ENCODE measurements around the gene DRGX.

DNA sequence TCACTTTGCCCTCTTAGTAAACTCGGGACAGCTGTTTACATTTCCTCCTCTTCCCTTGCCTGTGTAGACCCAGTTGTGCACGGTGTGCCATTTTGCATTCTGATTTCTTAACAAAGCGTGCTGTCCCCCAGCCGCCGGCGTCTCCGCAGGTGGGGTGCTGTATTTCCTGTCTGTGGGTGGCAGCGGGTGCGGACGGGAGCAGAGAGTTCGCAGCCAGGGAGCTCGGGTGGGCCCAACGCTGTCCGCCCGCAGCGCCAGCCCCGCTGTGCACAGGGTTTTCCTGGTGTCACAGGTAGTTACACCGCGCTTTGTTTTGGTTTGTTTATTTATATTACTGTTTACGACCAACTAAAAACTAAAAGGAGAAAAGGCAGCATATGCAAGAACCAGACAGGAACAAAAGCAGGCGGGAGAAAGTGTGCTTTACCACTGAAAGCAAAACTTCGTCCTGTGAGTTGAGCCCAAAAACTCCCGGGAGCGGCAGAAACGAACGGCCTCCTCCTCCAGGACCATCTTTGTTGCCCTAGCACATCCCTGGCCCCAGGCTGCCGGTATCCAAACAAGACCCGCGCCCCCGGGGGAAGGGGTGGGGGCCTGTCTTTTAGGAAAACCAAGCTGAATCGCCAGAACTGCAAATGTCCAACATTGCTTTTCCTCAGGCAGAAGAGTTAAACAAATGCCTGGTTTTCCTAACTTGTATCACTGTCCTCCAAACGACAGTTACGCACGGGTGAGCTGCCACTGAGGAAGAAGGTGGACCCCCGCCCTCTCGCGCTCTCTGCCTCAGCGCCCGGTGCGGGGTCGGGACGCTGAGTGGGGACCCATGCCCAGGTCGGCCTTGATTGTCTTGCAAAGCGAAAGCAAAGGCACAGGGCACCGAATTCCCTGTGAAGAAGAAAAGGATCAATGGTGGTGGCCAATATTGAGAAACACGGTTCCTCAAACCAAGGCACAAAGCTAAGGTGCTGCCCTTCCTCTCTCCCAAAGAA, 45.9 kb upstream of the DRGX start:
- TF ChIP-seq, protein P1, sequence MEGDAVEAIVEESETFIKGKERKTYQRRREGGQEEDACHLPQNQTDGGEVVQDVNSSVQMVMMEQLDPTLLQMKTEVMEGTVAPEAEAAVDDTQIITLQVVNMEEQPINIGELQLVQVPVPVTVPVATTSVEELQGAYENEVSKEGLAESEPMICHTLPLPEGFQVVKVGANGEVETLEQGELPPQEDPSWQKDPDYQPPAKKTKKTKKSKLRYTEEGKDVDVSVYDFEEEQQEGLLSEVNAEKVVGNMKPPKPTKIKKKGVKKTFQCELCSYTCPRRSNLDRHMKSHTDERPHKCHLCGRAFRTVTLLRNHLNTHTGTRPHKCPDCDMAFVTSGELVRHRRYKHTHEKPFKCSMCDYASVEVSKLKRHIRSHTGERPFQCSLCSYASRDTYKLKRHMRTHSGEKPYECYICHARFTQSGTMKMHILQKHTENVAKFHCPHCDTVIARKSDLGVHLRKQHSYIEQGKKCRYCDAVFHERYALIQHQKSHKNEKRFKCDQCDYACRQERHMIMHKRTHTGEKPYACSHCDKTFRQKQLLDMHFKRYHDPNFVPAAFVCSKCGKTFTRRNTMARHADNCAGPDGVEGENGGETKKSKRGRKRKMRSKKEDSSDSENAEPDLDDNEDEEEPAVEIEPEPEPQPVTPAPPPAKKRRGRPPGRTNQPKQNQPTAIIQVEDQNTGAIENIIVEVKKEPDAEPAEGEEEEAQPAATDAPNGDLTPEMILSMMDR (IDR thresholded peaks at IDR 0.05; ENCODE audit: poor library complexity): no peak
- no peak for TF ChIP-seq EZH2 (IDR thresholded peaks at IDR 0.05; ENCODE audit: borderline replicate concordance)
- no peak for TF ChIP-seq EZH2phosphoT487 (IDR thresholded peaks at IDR 0.05; ENCODE audit: low read depth, severe bottlenecking, unreplicated experiment)
